SJCRH30 (cell line): ENCODE results near the gene TMCO6. TPM values are rescaled to one million over a fixed set of nuclear protein-coding genes. Genes with fewer than 3 reads are reported as not detected.

Experiments
- DNase-seq, 2 experiments: peaks; one replicate each; pipeline ENCODE4 v3.0.0-alpha.2; 2015 to 2020
- H3K27ac ChIP-seq: fragments of 250-450 bp; sonication (Bioruptor Pico); 2 replicates; pipeline ENCODE4 v1.5.1; 2020; ENCODE audit warnings: mild to moderate bottlenecking, moderate library complexity
- H3K27me3 ChIP-seq: fragments of 250-450 bp; sonication (Bioruptor Pico); 2 replicates; pipeline ENCODE4 v1.5.1; 2020; ENCODE audit warnings: mild to moderate bottlenecking, moderate library complexity
- H3K36me3 ChIP-seq: fragments of 250-450 bp; sonication (Bioruptor Pico); 2 replicates; pipeline ENCODE4 v1.5.1; 2020; ENCODE audit warnings: mild to moderate bottlenecking, moderate library complexity
- H3K4me1 ChIP-seq: fragments of 250-450 bp; sonication (Bioruptor Pico); 2 replicates; pipeline ENCODE4 v1.5.1; 2020; ENCODE audit warnings: mild to moderate bottlenecking, moderate library complexity
- H3K4me3 ChIP-seq: fragments of 250-450 bp; sonication (Bioruptor Pico); 2 replicates; pipeline ENCODE4 v1.5.1; 2020; ENCODE audit warnings: mild to moderate bottlenecking, moderate library complexity
- H3K9me3 ChIP-seq: fragments of 250-450 bp; sonication (Bioruptor Pico); replicated peaks from 2 replicates; pipeline ENCODE4 v1.5.1; 2020; ENCODE audit warnings: mild to moderate bottlenecking, moderate library complexity
- total RNA-seq: library from RNA; depleted of rRNA; stranded (reverse); fragments of >200 nt; shearing (Covaris generic); gene quantifications from 2 replicates; pipeline ENCODE4 v1.2.3, GENCODE V29; 2014; rRNA removed

The TMCO6 gene
- total RNA-seq, 1 experiment from 2014 or later: 11.1 TPM

GRCh38 chr5:140673187-140673976 lies 34.1 kb downstream of the TMCO6 start, which contains the start of gene DND1:
Gene DND1, minus strand, starts transcription at chr5:140673576. Its CDS starts 34 bp downstream, at chr5:140673542.
- peaks cover 63% of the 10 kb centered on the region for H3K36me3 ChIP-seq
- DNase-seq: no peak

DNA sequence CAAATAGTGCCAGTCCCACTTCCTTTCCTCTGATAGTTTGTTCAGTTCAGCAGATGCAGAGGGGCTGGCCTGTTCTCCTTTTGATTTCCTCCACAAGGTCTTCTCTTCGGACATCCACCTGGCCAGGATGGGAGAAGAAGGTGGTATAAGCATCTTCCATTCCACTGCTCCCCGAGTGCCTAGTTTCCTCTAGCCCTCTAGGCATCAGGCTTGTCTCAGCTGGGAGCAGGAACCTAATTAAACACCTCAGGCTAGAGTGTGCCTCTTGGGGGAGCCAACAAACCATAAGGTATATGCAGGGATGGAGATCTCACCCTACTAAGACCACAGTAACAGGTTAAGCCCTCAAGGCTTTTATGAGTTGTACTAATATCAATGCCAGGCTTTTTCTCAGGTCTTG lies 35.0 kb downstream of the TMCO6 start:
- no peak overlapping the region for H3K27ac ChIP-seq
- H3K9me3 ChIP-seq: no peaks in the 10 kb centered on the region
- no peak overlapping the region for H3K4me3 ChIP-seq
- H3K4me1 ChIP-seq: no peaks in the 10 kb centered on the region
- peaks cover 64% of the 10 kb centered on the region for H3K36me3 ChIP-seq
- DNase-seq: no peak
- H3K27me3 ChIP-seq: no peaks in the 10 kb centered on the region

More at GRCh38 chr5:140673187-140673976, 34.1 kb downstream of the TMCO6 start, which contains the start of gene DND1:
- Histone ChIP-seq H3K4me1 (no peaks in the 10 kb centered on the region), H3K9me3 (no peaks in the 10 kb centered on the region), H3K4me3 (no peak within 1 kb of the TSS), H3K27me3 (no peaks in the 10 kb centered on the region), H3K27ac (no peak within 1 kb of the TSS)

- Histone ChIP-seq H3K27ac (no peak overlapping the region), H3K4me3 (no peak overlapping the region), H3K9me3 (no peaks in the 10 kb centered on the region), H3K36me3 (peaks cover 64% of the 10 kb centered on the region), H3K4me1 (no peaks in the 10 kb centered on the region), H3K27me3 (no peaks in the 10 kb centered on the region)
- no peak for DNase-seq
These were observed 35.4 kb downstream of the TMCO6 start for GRCh38 chr5:140674629-140675028.

DNA sequence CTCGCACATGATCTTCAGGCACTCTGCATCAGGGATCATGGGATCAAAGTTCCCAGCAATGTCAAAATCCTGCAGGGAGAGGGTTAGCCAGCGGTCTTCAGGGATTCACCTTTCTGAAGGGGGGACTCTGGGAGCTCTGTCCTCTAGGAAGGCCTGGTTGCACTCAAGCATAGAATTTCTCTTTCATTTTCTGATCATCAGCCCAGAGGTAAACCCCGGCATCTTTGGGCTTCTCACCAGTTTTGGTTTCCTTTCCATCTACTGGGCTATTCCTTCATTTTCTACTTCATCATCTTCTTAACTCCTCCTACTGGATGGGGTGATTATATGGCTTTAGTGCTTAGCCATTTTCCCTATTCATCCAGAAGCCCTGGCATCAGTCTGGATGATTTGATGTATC lies 38.7 kb downstream of the TMCO6 start:
- H3K9me3 ChIP-seq: no peaks in the 10 kb centered on the region
- H3K4me3 ChIP-seq: no peak overlapping the region
- no peak for DNase-seq
- H3K27me3 ChIP-seq: no peaks in the 10 kb centered on the region
- H3K36me3 ChIP-seq: peaks cover 52% of the 10 kb centered on the region
- no peak overlapping the region for H3K27ac ChIP-seq
- H3K4me1 ChIP-seq: no peaks in the 10 kb centered on the region

DNA sequence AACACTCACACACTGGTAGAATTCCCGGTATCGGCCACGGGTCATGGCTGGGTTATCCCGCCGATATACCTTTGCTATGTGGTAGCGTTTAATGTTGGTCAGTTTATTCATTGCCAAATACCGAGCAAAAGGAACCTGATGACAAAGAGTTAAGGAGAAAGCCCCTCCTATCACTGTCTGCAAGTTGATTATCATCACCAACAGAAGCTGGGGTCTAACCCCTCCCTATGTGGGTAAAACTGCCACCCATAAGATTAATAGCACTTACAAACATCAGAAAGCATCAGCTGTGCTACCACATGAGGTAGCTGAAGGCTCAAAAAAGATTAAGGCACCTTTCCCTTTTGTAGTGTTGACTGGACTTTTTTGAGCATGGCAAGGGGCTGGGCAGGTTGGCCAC lies 39.7 kb downstream of the TMCO6 start:
- H3K9me3 ChIP-seq: no peaks in the 10 kb centered on the region

GRCh38 chr5:140690376-140690932 lies 51.2 kb downstream of the TMCO6 start:
- DNase-seq: no peak
- Histone ChIP-seq H3K4me3 (peak overlapping the region; percentile 67), H3K4me1 (no peaks in the 10 kb centered on the region; the same call in 1 of the 2 replicates), H3K36me3 (peaks cover 17% of the 10 kb centered on the region), H3K27me3 (no peaks in the 10 kb centered on the region), H3K9me3 (no peaks in the 10 kb centered on the region), H3K27ac (peak overlapping the region; percentile 48)

More for the DNA sequence above, 39.7 kb downstream of the TMCO6 start:
- Histone ChIP-seq H3K27me3 (no peaks in the 10 kb centered on the region), H3K27ac (no peak overlapping the region), H3K4me3 (no peak overlapping the region), H3K4me1 (no peaks in the 10 kb centered on the region), H3K36me3 (peaks cover 45% of the 10 kb centered on the region)
- DNase-seq: no peak

DNA sequence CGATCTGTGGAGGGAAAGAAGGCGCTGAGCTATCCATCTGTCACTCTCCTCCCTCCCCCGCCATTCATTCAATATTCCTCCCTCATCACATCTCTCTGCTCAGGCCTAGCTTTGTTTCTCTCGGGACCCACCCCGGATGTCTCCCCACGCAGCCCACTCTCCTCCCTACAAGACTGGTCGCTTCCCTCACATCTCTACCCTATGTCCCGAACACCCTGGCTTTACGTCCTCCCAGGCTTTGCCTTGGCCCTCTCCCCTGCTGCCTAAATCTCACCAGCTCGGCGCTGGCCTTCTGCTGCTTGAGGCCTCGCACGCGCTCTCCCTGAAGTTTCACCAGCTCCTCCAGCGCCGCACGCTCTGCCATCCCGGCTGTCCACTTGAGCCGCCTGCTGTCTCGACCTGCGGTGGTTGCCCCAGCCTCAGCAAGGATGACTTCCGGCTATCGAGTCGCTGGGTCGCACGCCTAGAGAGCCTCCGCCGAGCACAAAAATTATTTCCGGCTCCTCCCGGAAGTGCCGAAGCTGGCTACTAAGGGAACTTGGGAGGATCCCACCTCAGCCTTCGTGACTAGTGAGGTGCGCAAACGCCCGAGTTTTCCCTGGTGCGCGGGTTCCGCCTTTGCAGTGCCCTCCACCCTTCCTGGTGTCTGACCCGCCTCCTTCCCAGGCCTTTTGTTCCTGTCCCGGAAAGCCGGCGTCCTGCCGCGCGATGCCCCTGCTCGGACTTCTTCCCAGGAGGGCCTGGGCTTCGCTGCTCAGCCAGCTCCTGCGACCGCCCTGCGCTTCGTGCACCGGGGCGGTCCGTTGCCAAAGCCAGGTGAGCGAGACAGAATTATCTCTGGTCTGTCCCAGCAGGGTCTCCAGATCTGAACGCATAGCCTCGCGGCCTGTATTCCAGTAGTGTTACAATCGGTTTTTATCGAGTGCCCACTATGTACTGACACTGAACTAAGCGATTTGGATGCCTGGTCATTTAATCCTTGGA lies 52.0 kb downstream of the TMCO6 start, which contains the start of the genes HARS1 and HARS2:
HARS1 (minus strand) TSS at position 430 of the 984 bp plus-strand sequence; CDS start at position 364, 66 bp downstream.
HARS2 (plus strand) TSS at position 515 of the 984 bp plus-strand sequence; CDS start at position 709, 194 bp downstream.
- H3K4me3 ChIP-seq: peak within 1 kb of the TSS; percentile 67
- peaks cover 14% of the 10 kb centered on the region for H3K36me3 ChIP-seq
- H3K4me1 ChIP-seq: no peaks in the 10 kb centered on the region; the same call in 1 of the 2 replicates
- no peaks in the 10 kb centered on the region for H3K9me3 ChIP-seq
- H3K27ac ChIP-seq: peak within 1 kb of the TSS; percentile 48
- H3K27me3 ChIP-seq: no peaks in the 10 kb centered on the region
- peak; percentile 95 for DNase-seq

DNA sequence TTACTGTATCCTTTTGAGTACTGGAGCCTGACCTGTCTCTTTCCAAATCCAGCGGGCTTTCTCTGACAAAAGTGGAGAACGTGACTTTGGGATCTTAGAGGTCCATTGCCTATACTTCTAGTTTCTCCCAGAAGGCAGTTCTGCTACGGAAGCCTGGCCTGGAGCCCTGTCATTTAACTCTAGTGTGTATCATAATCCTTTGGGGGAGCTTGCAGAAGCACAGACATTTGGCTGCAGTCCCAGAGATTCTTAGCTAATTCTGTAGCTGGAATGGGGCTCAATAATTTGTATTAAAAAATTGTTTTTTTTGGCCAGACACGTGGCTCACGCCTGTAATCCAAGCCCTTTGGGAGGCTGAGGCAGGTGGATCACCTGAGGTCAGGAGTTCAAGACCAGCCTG lies 55.0 kb downstream of the TMCO6 start:
- H3K4me3 ChIP-seq: no peak overlapping the region
- H3K9me3 ChIP-seq: no peaks in the 10 kb centered on the region
- no peak overlapping the region for H3K27ac ChIP-seq
- no peak for DNase-seq
- peaks cover 29% of the 10 kb centered on the region for H3K36me3 ChIP-seq
- H3K27me3 ChIP-seq: no peaks in the 10 kb centered on the region
- no peaks in the 10 kb centered on the region; the same call in 1 of the 2 replicates for H3K4me1 ChIP-seq

Other genes starting within 250 kb of the TMCO6 start
- gene ANKHD1, start 237.6 kb upstream of the TMCO6 start, total RNA-seq: 89.1 and 106 TPM in 2 replicates
- gene EIF4EBP3, start 91.8 kb upstream of the TMCO6 start, total RNA-seq: 0.57 and 1.3 TPM in 2 replicates
- 27.5 and 36.1 TPM in 2 replicates for gene SRA1, start 82.0 kb upstream of the TMCO6 start, total RNA-seq
- gene APBB3, start 74.9 kb upstream of the TMCO6 start, total RNA-seq: 10.2 and 16.9 TPM in 2 replicates
- 61.2 and 62.3 TPM in 2 replicates for gene SLC35A4, start 74.6 kb upstream of the TMCO6 start, total RNA-seq
- 0.18 and 0.38 TPM in 2 replicates for gene CD14, start 6.3 kb upstream of the TMCO6 start, total RNA-seq
- 86.0 and 106 TPM in 2 replicates for gene NDUFA2, start 8.2 kb downstream of the TMCO6 start, total RNA-seq
- gene IK, start 8.4 kb downstream of the TMCO6 start, total RNA-seq: 94.5 and 100 TPM in 2 replicates
- 15.5 and 17.9 TPM in 2 replicates for gene WDR55, start 25.5 kb downstream of the TMCO6 start, total RNA-seq
- gene DND1, start 34.1 kb downstream of the TMCO6 start, total RNA-seq: 0.41 and 1.8 TPM in 2 replicates
- 75.2 and 82.0 TPM in 2 replicates for gene HARS1, start 51.9 kb downstream of the TMCO6 start, total RNA-seq
- 27.1 TPM in 2 replicates for gene HARS2, start 52.0 kb downstream of the TMCO6 start, total RNA-seq
- 62.4 and 67.9 TPM in 2 replicates for gene ZMAT2, start 61.0 kb downstream of the TMCO6 start, total RNA-seq
- not detected in 2 replicates for gene PCDHA1, start 146.7 kb downstream of the TMCO6 start, total RNA-seq
- not detected in 2 replicates for gene PCDHA2, start 155.4 kb downstream of the TMCO6 start, total RNA-seq
- gene PCDHA3, start 161.6 kb downstream of the TMCO6 start, total RNA-seq: 0.02 TPM in 1 of 2 replicates, not detected in the other
- gene PCDHA4, start 167.6 kb downstream of the TMCO6 start, total RNA-seq: not detected in 2 replicates
- 0.08 and 0.18 TPM in 2 replicates for gene PCDHA5, start 182.2 kb downstream of the TMCO6 start, total RNA-seq
- 0.10 TPM in 1 of 2 replicates, not detected in the other for gene PCDHA6, start 188.5 kb downstream of the TMCO6 start, total RNA-seq
- not detected in 2 replicates for gene PCDHA7, start 194.8 kb downstream of the TMCO6 start, total RNA-seq
- gene PCDHA8, start 201.7 kb downstream of the TMCO6 start, total RNA-seq: 0.05 and 0.08 TPM in 2 replicates
- 0.02 TPM in 1 of 2 replicates, not detected in the other for gene PCDHA9, start 208.9 kb downstream of the TMCO6 start, total RNA-seq
- gene PCDHA10, start 216.4 kb downstream of the TMCO6 start, total RNA-seq: 0.05 and 0.16 TPM in 2 replicates
- not detected in 2 replicates for gene PCDHA11, start 229.5 kb downstream of the TMCO6 start, total RNA-seq
- not detected in 2 replicates for gene PCDHA12, start 235.9 kb downstream of the TMCO6 start, total RNA-seq
- 0.05 TPM in 1 of 2 replicates, not detected in the other for gene PCDHA13, start 242.7 kb downstream of the TMCO6 start, total RNA-seq